KMS-11 (cell line): ENCODE data around the gene NPSR1.

Source experiments
- H2AFZ ChIP-seq: fragments of 200-600 bp; sonication (generic); 2 replicates; pipeline ENCODE4 v1.6.1; 2016; ENCODE audit warnings: antibody characterized with exemption, mixed run types, low read depth
- H3K27ac ChIP-seq: fragments of 200-600 bp; sonication (generic); 2 replicates; pipeline ENCODE4 v1.6.1; 2016; ENCODE audit warnings: mild to moderate bottlenecking, mixed run types
- H3K27me3 ChIP-seq: fragments of 200-600 bp; sonication (generic); 2 replicates; pipeline ENCODE4 v1.6.1; 2017; ENCODE audit warnings: mild to moderate bottlenecking, low read depth, mixed run types, moderate library complexity; ENCODE audit not compliant: insufficient read depth
- H3K36me3 ChIP-seq: fragments of 200-600 bp; sonication (generic); 2 replicates; pipeline ENCODE4 v1.6.1; 2017; ENCODE audit warnings: mild to moderate bottlenecking, mixed run types; ENCODE audit not compliant: insufficient read depth
- H3K4me1 ChIP-seq: fragments of 200-600 bp; sonication (generic); 2 replicates; pipeline ENCODE4 v1.6.1; 2016; ENCODE audit warnings: mild to moderate bottlenecking, low read depth, mixed run types; ENCODE audit not compliant: poor library complexity, severe bottlenecking
- H3K4me2 ChIP-seq: fragments of 200-600 bp; sonication (generic); 2 replicates; pipeline ENCODE4 v1.7.0; 2016; ENCODE audit warnings: mild to moderate bottlenecking, mixed run types
- H3K4me3 ChIP-seq: fragments of 200-600 bp; sonication (generic); IDR thresholded peaks from 2 replicates; pipeline ENCODE4 v1.6.1; 2017; ENCODE audit warnings: low read depth, low read length, mixed read lengths; ENCODE audit not compliant: insufficient read depth
- H3K79me2 ChIP-seq: fragments of 200-600 bp; sonication (generic); 2 replicates; pipeline ENCODE4 v1.6.1; 2016; ENCODE audit warnings: low read depth, mixed run types; ENCODE audit not compliant: insufficient read depth
- H3K9ac ChIP-seq: fragments of 200-600 bp; sonication (generic); 2 replicates; pipeline ENCODE4 v1.6.1; 2016; ENCODE audit warnings: mild to moderate bottlenecking, mixed run types
- H4K20me1 ChIP-seq: fragments of 200-600 bp; sonication (generic); 2 replicates; pipeline ENCODE4 v1.6.1; 2016; ENCODE audit warnings: mild to moderate bottlenecking, mixed run types; ENCODE audit not compliant: insufficient read depth
- CTCF ChIP-seq: fragments of 200-600 bp; sonication (generic); conservative IDR thresholded peaks from 2 replicates; pipeline ENCODE4 v1.6.1; 2017; ENCODE audit warnings: low read depth, mild to moderate bottlenecking, antibody characterized with exemption, low read length, moderate library complexity, mixed read lengths

Gene NPSR1

GRCh38 chr7:34841326-34841725, 183.3 kb downstream of the NPSR1 start:
- TF ChIP-seq CTCF, result no peak
- Histone ChIP-seq H3K4me3 (no peak overlapping the region), H3K4me2 (no peak overlapping the region), H3K4me1 (no peaks in the 10 kb centered on the region), H4K20me1 (no peaks in the 10 kb centered on the region), H3K36me3 (no peaks in the 10 kb centered on the region), H3K79me2 (no peaks in the 10 kb centered on the region), H3K27ac (no peak overlapping the region), H3K27me3 (no peaks in the 10 kb centered on the region), H2AFZ (no peak overlapping the region), H3K9ac (no peak overlapping the region)

GRCh38 chr7:34842782-34843181, 184.8 kb downstream of the NPSR1 start:
- TF ChIP-seq CTCF, result no peak
- Histone ChIP-seq H4K20me1 (no peaks in the 10 kb centered on the region), H3K4me3 (no peak overlapping the region), H2AFZ (no peak overlapping the region), H3K4me2 (no peak overlapping the region), H3K9ac (no peak overlapping the region), H3K27ac (no peak overlapping the region), H3K79me2 (no peaks in the 10 kb centered on the region), H3K27me3 (no peaks in the 10 kb centered on the region), H3K36me3 (no peaks in the 10 kb centered on the region), H3K4me1 (no peaks in the 10 kb centered on the region)

GRCh38 chr7:34844406-34844805, 186.4 kb downstream of the NPSR1 start:
- Histone ChIP-seq H3K79me2 (no peaks in the 10 kb centered on the region), H3K4me1 (no peaks in the 10 kb centered on the region), H3K36me3 (no peaks in the 10 kb centered on the region), H3K9ac (no peak overlapping the region), H3K4me3 (no peak overlapping the region), H2AFZ (no peak overlapping the region), H3K4me2 (no peak overlapping the region), H3K27me3 (no peaks in the 10 kb centered on the region), H3K27ac (no peak overlapping the region), H4K20me1 (no peaks in the 10 kb centered on the region)
- TF ChIP-seq CTCF, result no peak

- H3K27ac ChIP-seq, result no peak overlapping the region
- H3K27me3 ChIP-seq, result no peaks in the 10 kb centered on the region
- H3K4me2 ChIP-seq, result no peak overlapping the region
- no peak for TF ChIP-seq CTCF
- no peaks in the 10 kb centered on the region for H3K36me3 ChIP-seq
- no peak overlapping the region for H3K9ac ChIP-seq
- no peaks in the 10 kb centered on the region for H3K79me2 ChIP-seq
- no peaks in the 10 kb centered on the region for H4K20me1 ChIP-seq
- H3K4me3 ChIP-seq, result no peak overlapping the region
- H3K4me1 ChIP-seq, result no peaks in the 10 kb centered on the region
- no peak overlapping the region for H2AFZ ChIP-seq
These were observed 187.1 kb downstream of the NPSR1 start for GRCh38 chr7:34844936-34845665.
